Nucleus accumbens (tissue), 56 donors: ENCODE data around the gene SLC16A3.

Source experiments
- DNase-seq, 56 donors: peaks; one replicate each; lab custom pipeline; 2025; lab: John Stamatoyannopoulos, UW

The SLC16A3 gene

GRCh38 chr17:82280537-82280936, 51.7 kb downstream of the SLC16A3 start:
- DNase-seq: no peak

- DNase-seq: no peak
These were observed 52.2 kb downstream of the SLC16A3 start for GRCh38 chr17:82281076-82281475.

GRCh38 chr17:82281502-82282238, 52.8 kb downstream of the SLC16A3 start:
- no peak for DNase-seq

GRCh38 chr17:82282239-82283207, 53.7 kb downstream of the SLC16A3 start:
- no peak for DNase-seq

- peak in 3 of 56 donors; percentile 9 to 26 (median 19) for DNase-seq
These were observed 54.4 kb downstream of the SLC16A3 start for GRCh38 chr17:82283208-82283749.

- no peak for DNase-seq
These were observed 56.3 kb downstream of the SLC16A3 start for GRCh38 chr17:82285141-82285540.

- no peak for DNase-seq
These were observed 58.4 kb downstream of the SLC16A3 start for GRCh38 chr17:82287013-82287867.

GRCh38 chr17:82287868-82288801, 59.3 kb downstream of the SLC16A3 start:
- no peak for DNase-seq
